ENCODE data around the gene SEMA4A.

SEMA4A gene

GRCh38 chr1:156121457-156121856 lies 31.9 kb upstream of the SEMA4A start:
- no peak overlapping the region for H3K27ac ChIP-seq

GRCh38 chr1:156122086-156122485 lies 31.3 kb upstream of the SEMA4A start:
- TF ChIP-seq CTCF (conservative IDR thresholded peaks at IDR 0.05) (no peak), ZFX (IDR thresholded peaks at IDR 0.05) (no peak)
- H3K27ac ChIP-seq: peak overlapping the region; percentile 80

More at GRCh38 chr1:156121457-156121856, 31.9 kb upstream of the SEMA4A start:
- TF ChIP-seq CTCF (conservative IDR thresholded peaks at IDR 0.05) (no peak), ZFX (IDR thresholded peaks at IDR 0.05) (no peak)

- TF ChIP-seq ZFX (IDR thresholded peaks at IDR 0.05) (no peak), CTCF (conservative IDR thresholded peaks at IDR 0.05) (no peak)
- peak overlapping the region; percentile 80 for H3K27ac ChIP-seq
Observed at GRCh38 chr1:156122519-156123355, 30.6 kb upstream of the SEMA4A start.

DNA sequence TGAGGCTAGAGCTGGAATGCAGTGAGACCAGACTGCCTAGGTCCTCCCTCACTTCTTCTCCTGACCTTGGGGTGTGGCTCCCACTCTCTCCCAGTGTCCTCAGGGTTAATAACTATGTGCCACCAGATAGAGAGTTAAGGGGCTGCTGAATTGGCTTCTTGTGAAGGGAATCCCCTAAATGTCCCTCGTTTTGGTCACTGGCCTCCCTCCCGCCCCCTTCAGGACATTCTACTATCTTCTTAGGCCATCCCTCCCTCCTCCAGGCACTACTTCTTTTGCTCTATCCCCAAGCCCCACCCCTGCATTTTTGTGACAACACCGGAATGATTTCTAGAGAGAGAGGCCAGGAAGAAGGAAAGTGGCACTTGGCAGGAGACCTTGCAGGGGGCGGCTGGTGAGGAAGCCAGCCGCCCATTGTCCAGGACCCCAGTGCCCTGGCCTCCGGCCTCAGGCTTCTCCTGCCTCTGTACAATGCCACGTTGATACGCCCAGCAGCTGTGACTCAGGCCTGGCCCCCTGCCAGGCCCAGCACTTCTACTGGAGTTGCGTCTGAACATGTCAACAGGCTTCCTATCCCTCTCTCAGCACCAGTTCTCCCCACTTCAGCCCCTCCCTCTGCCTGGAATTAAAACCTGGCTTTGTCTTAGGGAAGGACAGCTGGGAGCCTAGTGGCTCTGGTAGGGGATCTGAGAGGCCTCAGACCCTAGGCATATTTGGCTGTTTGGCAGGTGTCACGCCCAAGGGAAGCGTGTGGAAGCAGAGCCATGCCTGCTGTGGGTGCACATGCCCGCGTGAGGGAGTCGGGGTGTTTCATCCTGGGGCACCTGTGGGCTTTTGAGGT lies 29.8 kb upstream of the SEMA4A start:
- H3K27ac ChIP-seq: peak overlapping the region; percentile 80
- TF ChIP-seq CTCF (conservative IDR thresholded peaks at IDR 0.05) (no peak; the same call in 1 of the 2 replicates), ZFX (IDR thresholded peaks at IDR 0.05) (no peak)

DNA sequence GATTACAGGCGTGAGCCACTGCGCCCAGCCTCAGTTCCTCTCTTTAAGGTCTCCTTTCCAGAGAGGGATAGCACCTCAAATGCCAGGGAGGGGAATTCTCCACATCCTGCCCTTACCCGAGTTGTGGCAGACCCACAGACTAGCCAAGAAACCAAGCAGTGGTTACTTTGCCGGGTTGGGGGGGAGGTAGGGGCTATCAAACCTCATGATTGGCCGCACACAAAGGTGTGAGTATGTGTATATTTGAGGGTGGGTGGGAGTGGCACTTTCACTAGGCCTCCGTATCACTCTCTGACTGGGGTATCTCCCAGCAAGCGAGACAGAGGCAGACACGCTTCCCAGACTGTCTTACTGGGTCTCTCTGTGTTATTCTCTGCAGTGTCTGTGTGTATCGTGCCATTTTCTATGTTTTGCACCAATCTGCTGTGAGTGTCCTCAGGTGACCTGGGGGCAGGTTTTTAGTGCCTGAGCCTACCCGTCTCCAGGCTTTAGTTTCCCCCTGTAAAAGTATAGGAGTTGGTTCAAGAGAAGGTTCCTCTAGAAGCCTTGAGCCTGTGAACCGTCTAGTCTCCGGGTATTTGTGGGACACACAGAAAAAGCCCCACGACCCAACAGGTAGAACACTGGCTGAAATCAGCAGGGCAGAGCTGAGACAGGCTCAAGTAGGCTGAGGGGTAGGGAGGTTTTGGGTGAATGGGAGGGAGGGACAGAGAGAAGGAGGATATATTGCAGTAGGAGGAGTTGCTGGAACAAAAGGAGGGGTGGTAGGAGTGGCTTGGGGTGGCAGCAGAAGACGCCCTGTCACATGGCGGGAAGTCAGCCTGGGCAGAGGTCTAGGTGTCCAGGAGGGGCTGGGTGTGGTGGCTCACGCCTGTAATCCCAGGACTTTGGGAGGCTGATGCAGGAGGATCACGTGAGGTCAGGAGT lies 28.6 kb upstream of the SEMA4A start:
- peak overlapping the region; percentile 80 for H3K27ac ChIP-seq
- TF ChIP-seq ZFX (IDR thresholded peaks at IDR 0.05) (no peak), CTCF (conservative IDR thresholded peaks at IDR 0.05) (no peak)

DNA sequence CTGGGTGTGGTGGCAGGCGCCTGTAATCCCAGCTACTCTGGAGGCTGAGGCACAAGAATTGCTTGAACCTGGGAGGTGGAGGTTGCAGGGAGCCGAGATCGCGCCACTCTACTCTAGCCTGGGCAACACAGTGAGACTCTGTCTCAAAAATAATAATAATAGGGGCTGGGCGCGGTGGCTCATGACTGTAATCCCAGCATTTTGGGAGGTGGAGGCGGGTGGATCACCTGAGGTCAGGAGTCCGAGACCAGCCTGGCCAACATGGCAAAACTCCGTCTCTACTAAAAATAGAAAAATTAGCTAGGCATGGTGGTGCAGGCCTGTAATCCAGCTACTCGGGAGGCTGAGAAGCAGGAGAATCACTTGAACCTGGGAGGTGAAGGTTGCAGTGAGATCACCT lies 27.8 kb upstream of the SEMA4A start:
- 0 out of 2 replicates have a peak overlapping the region, but pooled peaks have one; percentile 80 for H3K27ac ChIP-seq

DNA sequence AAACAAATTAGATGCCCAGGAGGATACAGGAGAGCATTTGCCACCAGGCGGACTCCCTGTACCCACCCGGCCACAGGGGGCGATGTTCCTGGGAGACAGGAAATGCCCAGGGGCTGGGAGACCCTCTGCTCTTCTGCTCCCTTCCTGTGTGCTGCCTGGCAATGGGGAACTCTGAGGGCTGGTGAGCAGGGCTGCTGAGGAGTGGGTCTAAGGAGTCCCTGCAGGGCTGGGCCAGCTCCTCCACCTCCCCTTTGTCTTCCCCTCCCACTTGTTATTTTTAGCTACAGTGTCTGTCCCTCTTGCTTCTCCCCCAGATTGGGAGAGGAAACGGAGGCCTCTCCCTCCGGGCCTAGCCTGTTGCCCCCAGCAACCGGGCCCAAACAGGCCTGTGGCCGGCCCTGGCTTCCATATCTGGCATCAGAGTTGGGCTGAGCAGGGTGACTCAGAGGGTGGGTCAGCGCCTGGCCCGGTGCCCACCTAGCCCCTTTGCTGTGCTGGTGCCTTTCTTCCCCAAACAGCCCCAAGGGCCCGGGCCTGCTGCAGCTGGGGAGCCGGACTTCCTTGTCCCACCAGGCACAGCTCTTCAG lies 27.2 kb upstream of the SEMA4A start:
- TF ChIP-seq ZFX (IDR thresholded peaks at IDR 0.05) (no peak), CTCF (conservative IDR thresholded peaks at IDR 0.05) (peak; percentile 32; the same call in 1 of the 2 replicates)
- no peak overlapping the region for H3K27ac ChIP-seq

Measured in C4-2B (cell line).